HepG2 (cell line): ENCODE measurements around the gene MIEF1. TPM values are rescaled to one million over a fixed set of nuclear protein-coding genes. Genes with fewer than 3 reads are reported as not detected.
A peak's percentile ranks its signal among the peaks of the same experiment; 100 is the strongest.

Experiments
- KDM4B ChIP-seq: sonication (generic); formaldehyde crosslinking; IDR thresholded peaks from 2 replicates; pipeline ENCODE4 v1.4.0; 2020; ENCODE audit warnings: missing genetic modification reagents
- NFIC ChIP-seq: IDR thresholded peaks from 2 replicates; pipeline ENCODE4 v1.6.1; 2012; ENCODE audit warnings: mild to moderate bottlenecking, low read length, inconsistent platforms
- NR2F1 ChIP-seq, 2 experiments: fragments of 450-650 bp in 1 of 2; formaldehyde crosslinking in 1 of 2; IDR thresholded peaks; 2 replicates each; pipeline versions ENCODE4 v1.5.0 to v1.6.1; 2016 to 2020; ENCODE audit warnings: mild to moderate bottlenecking in 1 of 2, missing compliant biosample characterization in 1 of 2, missing genetic modification reagents in 1 of 2, moderate library complexity in 1 of 2
- RBFOX2 ChIP-seq: fragments of 200-400 bp; formaldehyde crosslinking; IDR thresholded peaks from 2 replicates; pipeline ENCODE4 v1.6.1; 2017; ENCODE audit warnings: low read depth, mild to moderate bottlenecking, low read length
- SIN3A ChIP-seq: IDR thresholded peaks from 2 replicates; pipeline ENCODE4 v1.6.1; 2011; ENCODE audit warnings: low read depth, mild to moderate bottlenecking, control low read depth, low read length, borderline replicate concordance
- ZBTB3 ChIP-seq: sonication (generic); formaldehyde crosslinking; IDR thresholded peaks from 2 replicates; pipeline ENCODE4 v1.4.0; 2020; ENCODE audit warnings: low read depth, mild to moderate bottlenecking, moderate library complexity, missing genetic modification reagents, borderline replicate concordance
- ZBTB7B ChIP-seq: sonication (generic); formaldehyde crosslinking; IDR thresholded peaks from 2 replicates; pipeline ENCODE4 v1.4.0; 2020; ENCODE audit warnings: missing genetic modification reagents
- ZC3H13 ChIP-seq: sonication (generic); formaldehyde crosslinking; IDR thresholded peaks from 2 replicates; pipeline ENCODE4 v1.8.1; 2023; ENCODE audit warnings: mild to moderate bottlenecking, missing genetic modification reagents, moderate library complexity
- ZNF878 ChIP-seq: sonication (generic); formaldehyde crosslinking; IDR thresholded peaks from 2 replicates; pipeline ENCODE4 v1.8.1; 2023; ENCODE audit warnings: mild to moderate bottlenecking, missing genetic modification reagents, moderate library complexity
- ZSCAN21 ChIP-seq: sonication (generic); formaldehyde crosslinking; IDR thresholded peaks from 2 replicates; pipeline ENCODE4 v1.8.0; 2022; ENCODE audit warnings: mild to moderate bottlenecking, missing genetic modification reagents, moderate library complexity, borderline replicate concordance
- ZSCAN22 ChIP-seq: sonication (generic); formaldehyde crosslinking; IDR thresholded peaks from 2 replicates; pipeline ENCODE4 v1.4.0; 2020; ENCODE audit warnings: mild to moderate bottlenecking, missing genetic modification reagents
- polyA plus RNA-seq, 8 experiments: library from polyadenylated mRNA; depleted of rRNA in 3 of 8; stranded (reverse) in 7 of 8; unstranded in 1 of 8; fragments of >200 nt; fragmentation: Illumina TruSeq in 4 of 8; extraction: Trizol in 4 of 8; gene quantifications; 2 replicates each; pipeline versions ENCODE4 v1.2.1 to v1.2.3, GENCODE V29; 2011 to 2016; ENCODE audit warnings: low read depth in 4 of 8, missing spikeins in 1 of 8, mixed read lengths in 1 of 8; ENCODE audit not compliant: insufficient read depth in 1 of 8
- total RNA-seq, 5 experiments: library from RNA; depleted of rRNA; stranded (reverse); fragments of >200 nt; fragmentation: Illumina TruSeq; extraction: Trizol; gene quantifications; 2 replicates each; pipeline ENCODE4 v1.2.3, GENCODE V29; 2016; ENCODE audit warnings: low read depth in 1 of 5
- TF ChIP-seq, protein P1 (sequence below): sonication (generic); formaldehyde crosslinking; IDR thresholded peaks from 2 replicates; pipeline ENCODE4 v1.8.1; 2023; ENCODE audit warnings: missing genetic modification reagents, inconsistent platforms, borderline replicate concordance
- TF ChIP-seq, protein P2 (sequence below): sonication (generic); formaldehyde crosslinking; IDR thresholded peaks from 2 replicates; pipeline ENCODE4 v1.8.1; 2022; ENCODE audit warnings: mild to moderate bottlenecking, missing genetic modification reagents
- TF ChIP-seq, protein P3 (sequence below): IDR thresholded peaks from 2 replicates; pipeline ENCODE4 v1.6.1; 2016; ENCODE audit warnings: low read depth, control low read depth
- TF ChIP-seq, protein P4 (sequence below): IDR thresholded peaks from 2 replicates; pipeline ENCODE4 v1.6.1; 2012; ENCODE audit warnings: inconsistent platforms
- TF ChIP-seq, protein P5 (sequence below): sonication (generic); formaldehyde crosslinking; IDR thresholded peaks from 2 replicates; pipeline ENCODE4 v1.4.0; 2020; ENCODE audit warnings: mild to moderate bottlenecking, missing genetic modification reagents
- TF ChIP-seq, protein P6 (sequence below): sonication (generic); formaldehyde crosslinking; IDR thresholded peaks from 2 replicates; pipeline ENCODE4 v1.8.1; 2023; ENCODE audit warnings: mild to moderate bottlenecking, moderate library complexity, missing genetic modification reagents

Gene MIEF1
- total and polyA plus RNA-seq, 2 of the 13 experiments (the other 11 are each of a cell fraction or from before 2014, with no cell fraction given): 21.7 to 34.8 TPM

DNA sequence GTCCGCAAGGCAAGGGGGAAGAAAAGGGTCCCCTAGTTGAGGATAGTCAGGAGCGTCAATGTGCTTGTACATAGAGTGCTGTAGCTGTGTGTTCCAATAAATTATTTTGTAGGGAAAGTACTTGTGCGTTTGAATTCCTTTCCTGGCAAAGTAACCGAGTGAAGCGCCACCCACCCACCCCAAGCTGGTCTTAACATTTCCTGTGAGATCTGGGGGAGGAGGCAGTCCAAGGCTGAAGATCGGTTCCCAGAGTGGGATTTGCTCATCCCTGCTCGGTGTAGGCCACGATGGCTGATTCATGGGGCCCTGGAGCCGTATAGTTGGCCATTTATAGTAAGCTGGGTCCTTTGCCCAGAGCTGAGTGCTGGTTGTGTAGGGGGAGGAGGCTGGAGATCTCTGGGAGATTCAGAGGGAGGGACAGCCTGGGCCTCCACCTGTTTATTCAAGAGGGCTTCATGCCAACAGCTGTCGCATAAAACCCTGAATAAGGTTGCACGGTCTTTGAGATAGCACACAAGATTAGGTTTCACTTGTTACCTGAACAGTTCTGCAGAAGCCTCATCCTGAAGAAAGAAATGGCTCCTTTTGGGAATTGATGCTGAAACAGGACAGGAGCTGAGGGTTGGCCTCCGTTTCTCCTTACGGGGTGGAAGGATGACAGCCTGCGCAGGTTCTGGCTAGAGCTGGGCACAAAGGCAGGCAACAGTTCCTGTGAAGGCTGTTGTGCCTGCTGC, 20.6 kb downstream of the MIEF1 start (continued):
- peak; percentile 39; the same call in 1 of the 2 replicates for TF ChIP-seq NFIC
- TF ChIP-seq ZNF878 (CRISPR knock-in tag): 0 out of 2 replicates have a peak, but pooled peaks have one; percentile 45
- peak; percentile 49; the same call in 1 of the 2 replicates for TF ChIP-seq RBFOX2
- 0 out of 2 replicates have a peak, but pooled peaks have one; percentile 18 for TF ChIP-seq KDM4B (CRISPR knock-in tag)
- TF ChIP-seq, protein P1, sequence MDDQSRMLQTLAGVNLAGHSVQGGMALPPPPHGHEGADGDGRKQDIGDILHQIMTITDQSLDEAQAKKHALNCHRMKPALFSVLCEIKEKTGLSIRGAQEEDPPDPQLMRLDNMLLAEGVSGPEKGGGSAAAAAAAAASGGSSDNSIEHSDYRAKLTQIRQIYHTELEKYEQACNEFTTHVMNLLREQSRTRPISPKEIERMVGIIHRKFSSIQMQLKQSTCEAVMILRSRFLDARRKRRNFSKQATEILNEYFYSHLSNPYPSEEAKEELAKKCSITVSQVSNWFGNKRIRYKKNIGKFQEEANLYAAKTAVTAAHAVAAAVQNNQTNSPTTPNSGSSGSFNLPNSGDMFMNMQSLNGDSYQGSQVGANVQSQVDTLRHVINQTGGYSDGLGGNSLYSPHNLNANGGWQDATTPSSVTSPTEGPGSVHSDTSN (CRISPR knock-in tag): no peak
- TF ChIP-seq ZC3H13 (CRISPR knock-in tag): 0 out of 2 replicates have a peak, but pooled peaks have one; percentile 94
- TF ChIP-seq NR2F1 (CRISPR knock-in tag; IDR thresholded peaks at IDR 0.05): 0 out of 4 replicates have a peak, but pooled peaks of 1 of the 2 experiments have one; percentile 29
- TF ChIP-seq, protein P2, sequence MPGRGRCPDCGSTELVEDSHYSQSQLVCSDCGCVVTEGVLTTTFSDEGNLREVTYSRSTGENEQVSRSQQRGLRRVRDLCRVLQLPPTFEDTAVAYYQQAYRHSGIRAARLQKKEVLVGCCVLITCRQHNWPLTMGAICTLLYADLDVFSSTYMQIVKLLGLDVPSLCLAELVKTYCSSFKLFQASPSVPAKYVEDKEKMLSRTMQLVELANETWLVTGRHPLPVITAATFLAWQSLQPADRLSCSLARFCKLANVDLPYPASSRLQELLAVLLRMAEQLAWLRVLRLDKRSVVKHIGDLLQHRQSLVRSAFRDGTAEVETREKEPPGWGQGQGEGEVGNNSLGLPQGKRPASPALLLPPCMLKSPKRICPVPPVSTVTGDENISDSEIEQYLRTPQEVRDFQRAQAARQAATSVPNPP (CRISPR knock-in tag): 0 out of 2 replicates have a peak, but pooled peaks have one; percentile 19
- TF ChIP-seq ZBTB7B (CRISPR knock-in tag): 0 out of 2 replicates have a peak, but pooled peaks have one; percentile 9
- TF ChIP-seq, protein P3, sequence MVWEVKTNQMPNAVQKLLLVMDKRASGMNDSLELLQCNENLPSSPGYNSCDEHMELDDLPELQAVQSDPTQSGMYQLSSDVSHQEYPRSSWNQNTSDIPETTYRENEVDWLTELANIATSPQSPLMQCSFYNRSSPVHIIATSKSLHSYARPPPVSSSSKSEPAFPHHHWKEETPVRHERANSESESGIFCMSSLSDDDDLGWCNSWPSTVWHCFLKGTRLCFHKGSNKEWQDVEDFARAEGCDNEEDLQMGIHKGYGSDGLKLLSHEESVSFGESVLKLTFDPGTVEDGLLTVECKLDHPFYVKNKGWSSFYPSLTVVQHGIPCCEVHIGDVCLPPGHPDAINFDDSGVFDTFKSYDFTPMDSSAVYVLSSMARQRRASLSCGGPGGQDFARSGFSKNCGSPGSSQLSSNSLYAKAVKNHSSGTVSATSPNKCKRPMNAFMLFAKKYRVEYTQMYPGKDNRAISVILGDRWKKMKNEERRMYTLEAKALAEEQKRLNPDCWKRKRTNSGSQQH: peak; percentile 21; the same call in 1 of the 2 replicates
- peak; percentile 47; the same call in 1 of the 2 replicates for TF ChIP-seq ZSCAN21 (CRISPR knock-in tag)
- TF ChIP-seq, protein P4, sequence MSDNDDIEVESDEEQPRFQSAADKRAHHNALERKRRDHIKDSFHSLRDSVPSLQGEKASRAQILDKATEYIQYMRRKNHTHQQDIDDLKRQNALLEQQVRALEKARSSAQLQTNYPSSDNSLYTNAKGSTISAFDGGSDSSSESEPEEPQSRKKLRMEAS: 0 out of 2 replicates have a peak, but pooled peaks have one; percentile 30
- 0 out of 2 replicates have a peak, but pooled peaks have one; percentile 42 for TF ChIP-seq ZSCAN22
- TF ChIP-seq, protein P5, sequence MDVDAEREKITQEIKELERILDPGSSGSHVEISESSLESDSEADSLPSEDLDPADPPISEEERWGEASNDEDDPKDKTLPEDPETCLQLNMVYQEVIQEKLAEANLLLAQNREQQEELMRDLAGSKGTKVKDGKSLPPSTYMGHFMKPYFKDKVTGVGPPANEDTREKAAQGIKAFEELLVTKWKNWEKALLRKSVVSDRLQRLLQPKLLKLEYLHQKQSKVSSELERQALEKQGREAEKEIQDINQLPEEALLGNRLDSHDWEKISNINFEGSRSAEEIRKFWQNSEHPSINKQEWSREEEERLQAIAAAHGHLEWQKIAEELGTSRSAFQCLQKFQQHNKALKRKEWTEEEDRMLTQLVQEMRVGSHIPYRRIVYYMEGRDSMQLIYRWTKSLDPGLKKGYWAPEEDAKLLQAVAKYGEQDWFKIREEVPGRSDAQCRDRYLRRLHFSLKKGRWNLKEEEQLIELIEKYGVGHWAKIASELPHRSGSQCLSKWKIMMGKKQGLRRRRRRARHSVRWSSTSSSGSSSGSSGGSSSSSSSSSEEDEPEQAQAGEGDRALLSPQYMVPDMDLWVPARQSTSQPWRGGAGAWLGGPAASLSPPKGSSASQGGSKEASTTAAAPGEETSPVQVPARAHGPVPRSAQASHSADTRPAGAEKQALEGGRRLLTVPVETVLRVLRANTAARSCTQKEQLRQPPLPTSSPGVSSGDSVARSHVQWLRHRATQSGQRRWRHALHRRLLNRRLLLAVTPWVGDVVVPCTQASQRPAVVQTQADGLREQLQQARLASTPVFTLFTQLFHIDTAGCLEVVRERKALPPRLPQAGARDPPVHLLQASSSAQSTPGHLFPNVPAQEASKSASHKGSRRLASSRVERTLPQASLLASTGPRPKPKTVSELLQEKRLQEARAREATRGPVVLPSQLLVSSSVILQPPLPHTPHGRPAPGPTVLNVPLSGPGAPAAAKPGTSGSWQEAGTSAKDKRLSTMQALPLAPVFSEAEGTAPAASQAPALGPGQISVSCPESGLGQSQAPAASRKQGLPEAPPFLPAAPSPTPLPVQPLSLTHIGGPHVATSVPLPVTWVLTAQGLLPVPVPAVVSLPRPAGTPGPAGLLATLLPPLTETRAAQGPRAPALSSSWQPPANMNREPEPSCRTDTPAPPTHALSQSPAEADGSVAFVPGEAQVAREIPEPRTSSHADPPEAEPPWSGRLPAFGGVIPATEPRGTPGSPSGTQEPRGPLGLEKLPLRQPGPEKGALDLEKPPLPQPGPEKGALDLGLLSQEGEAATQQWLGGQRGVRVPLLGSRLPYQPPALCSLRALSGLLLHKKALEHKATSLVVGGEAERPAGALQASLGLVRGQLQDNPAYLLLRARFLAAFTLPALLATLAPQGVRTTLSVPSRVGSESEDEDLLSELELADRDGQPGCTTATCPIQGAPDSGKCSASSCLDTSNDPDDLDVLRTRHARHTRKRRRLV (CRISPR knock-in tag): 0 out of 2 replicates have a peak, but pooled peaks have one; percentile 34
- TF ChIP-seq SIN3A: 0 out of 2 replicates have a peak, but pooled peaks have one; percentile 56
- TF ChIP-seq, protein P6, sequence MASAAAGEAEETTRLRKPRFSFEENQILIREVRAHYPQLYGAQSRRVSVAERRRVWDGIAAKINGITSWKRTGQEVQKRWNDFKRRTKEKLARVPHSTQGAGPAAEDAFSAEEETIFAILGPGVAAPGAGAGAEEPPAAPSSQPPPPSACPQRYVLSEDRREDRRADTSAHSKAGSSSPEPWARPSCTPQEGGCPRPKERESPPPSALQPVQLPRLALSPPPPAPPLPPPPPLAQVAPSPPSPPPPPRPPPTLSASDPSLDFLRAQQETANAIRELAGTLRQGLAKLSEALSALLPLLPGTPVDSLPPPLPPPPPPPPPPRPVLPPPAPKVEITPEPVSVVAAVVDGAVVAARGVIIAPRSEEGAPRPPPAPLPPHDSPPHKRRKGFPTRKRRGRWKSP (CRISPR knock-in tag): 0 out of 2 replicates have a peak, but pooled peaks have one; percentile 20
- TF ChIP-seq ZBTB3 (CRISPR knock-in tag): 0 out of 2 replicates have a peak, but pooled peaks have one; percentile 9
